NCI-H1417 (cell line): ENCODE data around the gene MYL9.

Experiments
- DNase-seq, 3 experiments: peaks; one replicate each; lab custom pipeline; 2025; lab: John Stamatoyannopoulos, UW

MYL9 gene

GRCh38 chr20:36526521-36527011 is 14.8 kb upstream of the MYL9 start:
- no peak for DNase-seq

DNA sequence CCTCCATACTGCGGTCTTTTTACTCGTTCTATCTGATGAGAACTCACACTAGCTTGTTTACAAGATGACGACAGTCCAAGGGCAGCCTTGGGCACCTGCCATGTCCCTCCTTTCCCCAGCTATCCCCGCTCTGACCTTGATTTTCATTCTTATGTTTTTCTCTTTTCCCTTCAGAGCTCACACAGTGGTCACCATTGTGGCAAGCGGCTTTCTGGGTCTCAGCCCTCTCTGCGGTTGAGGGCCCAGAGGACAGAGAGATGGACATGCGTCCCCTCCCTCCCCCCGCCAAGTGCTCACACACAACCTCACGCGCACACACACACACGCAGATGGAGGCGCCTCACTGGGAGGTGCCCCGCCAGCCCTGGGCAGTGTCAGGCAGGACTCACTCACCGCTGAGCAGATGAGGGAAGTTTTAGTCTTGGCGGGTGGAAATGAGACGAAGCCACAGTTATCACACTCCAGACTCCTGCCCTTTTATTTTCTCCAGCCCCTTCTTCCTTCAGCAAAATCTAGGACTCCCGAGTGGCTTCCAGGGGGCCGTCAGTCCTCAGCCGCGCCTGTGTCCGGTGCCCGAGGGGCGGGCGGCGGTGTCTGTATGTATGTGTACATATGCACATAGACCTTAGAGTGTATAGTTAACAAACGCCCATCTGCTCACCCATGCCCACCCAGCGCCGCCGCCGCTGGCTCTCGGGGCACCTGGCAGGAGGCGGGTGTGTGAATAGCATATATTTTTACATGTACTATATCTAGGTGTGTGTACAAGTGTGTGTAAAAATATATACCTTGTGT is 13.8 kb upstream of the MYL9 start:
- no peak for DNase-seq

GRCh38 chr20:36528176-36528874 is 13.0 kb upstream of the MYL9 start:
- DNase-seq: no peak

- DNase-seq: no peak
Measured at GRCh38 chr20:36528875-36529417, 12.4 kb upstream of the MYL9 start.

DNA sequence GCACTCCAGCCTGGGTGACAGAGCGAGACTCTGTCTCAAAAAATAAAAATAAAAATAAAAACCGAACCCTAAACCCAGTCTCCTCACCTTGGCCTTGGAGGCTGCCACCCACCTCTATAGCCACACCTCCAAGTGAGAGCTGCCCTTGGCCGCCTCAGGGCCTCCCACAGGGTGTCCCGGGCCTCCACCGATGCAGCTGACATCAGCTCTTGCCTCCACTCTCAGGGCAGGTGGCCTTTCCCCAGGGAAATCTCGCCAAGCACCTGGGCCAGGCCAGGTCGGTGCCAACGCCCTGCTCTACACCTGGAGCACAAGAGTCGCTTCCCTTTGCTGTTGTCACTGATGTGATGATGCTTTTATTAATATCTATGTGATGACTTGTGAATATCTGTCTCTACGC is 8.9 kb upstream of the MYL9 start:
- DNase-seq: peak in 1 of 3 experiments; percentile 4

DNA sequence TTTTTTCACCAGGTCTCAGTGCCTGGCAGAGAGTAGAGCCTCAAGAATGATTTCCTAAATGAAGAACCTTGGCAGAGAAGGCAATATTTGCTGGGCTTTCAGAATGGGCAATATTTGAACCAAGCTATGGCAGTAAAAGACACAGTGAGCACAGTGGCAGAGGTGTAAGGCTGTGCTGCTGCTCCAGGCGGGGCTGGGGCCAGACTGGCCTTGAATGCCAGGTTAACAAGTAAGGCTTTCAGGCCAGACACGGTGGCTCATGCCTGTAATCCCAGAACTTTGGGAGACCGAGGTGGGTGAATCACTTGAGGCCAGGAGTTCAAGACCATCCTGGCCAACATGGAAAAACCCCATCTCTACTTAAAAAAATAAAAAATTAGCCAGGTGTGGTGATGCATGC is 8.5 kb upstream of the MYL9 start:
- no peak for DNase-seq

- no peak for DNase-seq
Measured at GRCh38 chr20:36538026-36538722, 3.1 kb upstream of the MYL9 start.

DNA sequence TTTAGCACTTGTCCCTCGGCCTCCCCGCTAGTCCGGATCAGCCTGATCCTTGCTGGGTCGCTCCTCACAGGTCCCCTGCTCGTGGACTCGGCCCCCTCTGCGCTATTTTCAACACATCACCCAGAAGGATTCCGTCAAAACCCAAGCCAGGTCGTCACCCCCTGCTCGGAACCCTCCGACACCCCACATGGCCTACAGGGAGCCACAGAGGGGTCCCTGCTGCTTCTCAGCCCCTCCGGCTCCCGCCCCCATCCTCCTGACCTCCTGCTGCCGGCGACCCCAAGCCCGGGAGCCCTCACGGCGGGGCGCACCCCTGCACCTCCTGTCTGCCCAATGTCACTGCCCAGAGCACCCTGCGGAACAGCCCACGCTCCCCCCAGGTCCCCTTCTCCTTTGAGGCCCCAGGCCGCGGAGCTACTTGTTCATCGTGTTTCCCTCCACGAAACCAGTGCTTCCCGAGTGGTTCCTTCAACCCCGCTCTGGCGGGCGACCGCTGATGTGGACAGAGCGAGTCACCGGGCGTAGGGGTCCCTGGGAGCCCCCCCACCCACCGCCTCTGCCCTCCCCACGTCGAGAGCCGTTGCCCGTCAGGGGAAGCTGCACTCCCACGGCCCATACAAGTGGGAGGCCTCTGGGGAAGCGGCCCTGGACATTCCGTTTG is 638 bp upstream of the MYL9 start:
- no peak for DNase-seq

DNA sequence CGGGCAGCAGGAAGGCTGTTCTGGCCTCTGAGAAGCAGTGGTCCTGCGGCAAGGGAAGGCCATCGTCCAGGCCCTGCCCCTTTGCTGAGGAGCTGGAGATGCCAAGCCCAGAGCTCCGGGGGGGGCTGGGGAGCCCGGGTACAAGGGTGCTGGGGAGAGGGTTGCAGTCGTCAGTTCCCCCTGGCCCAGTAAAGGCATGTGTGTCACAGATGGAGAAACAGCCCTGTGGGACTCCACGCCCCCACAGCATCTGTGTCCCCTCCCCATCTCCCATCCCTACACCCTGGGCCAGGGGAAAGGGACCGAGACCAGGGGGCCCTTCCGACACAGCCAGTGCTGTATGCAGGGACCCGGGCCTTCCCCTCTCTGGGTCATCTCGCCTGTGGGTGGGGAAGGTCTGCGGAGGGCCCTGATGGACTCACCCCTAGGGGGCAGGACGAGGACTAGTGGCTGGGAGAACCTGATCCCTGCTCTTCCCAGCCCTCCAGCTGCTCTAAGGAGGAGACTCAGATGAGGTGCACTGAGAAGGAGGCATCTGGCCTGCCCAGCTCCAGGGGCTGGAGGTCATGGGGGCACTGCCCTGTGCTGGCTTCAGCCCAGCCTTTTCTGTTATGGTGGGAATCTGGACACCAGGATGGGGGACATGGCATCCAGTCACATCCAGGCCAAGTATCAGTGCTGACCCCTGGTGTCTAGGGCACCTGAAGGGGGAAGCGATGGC is 609 bp downstream of the MYL9 start:
- no peak for DNase-seq

DNA sequence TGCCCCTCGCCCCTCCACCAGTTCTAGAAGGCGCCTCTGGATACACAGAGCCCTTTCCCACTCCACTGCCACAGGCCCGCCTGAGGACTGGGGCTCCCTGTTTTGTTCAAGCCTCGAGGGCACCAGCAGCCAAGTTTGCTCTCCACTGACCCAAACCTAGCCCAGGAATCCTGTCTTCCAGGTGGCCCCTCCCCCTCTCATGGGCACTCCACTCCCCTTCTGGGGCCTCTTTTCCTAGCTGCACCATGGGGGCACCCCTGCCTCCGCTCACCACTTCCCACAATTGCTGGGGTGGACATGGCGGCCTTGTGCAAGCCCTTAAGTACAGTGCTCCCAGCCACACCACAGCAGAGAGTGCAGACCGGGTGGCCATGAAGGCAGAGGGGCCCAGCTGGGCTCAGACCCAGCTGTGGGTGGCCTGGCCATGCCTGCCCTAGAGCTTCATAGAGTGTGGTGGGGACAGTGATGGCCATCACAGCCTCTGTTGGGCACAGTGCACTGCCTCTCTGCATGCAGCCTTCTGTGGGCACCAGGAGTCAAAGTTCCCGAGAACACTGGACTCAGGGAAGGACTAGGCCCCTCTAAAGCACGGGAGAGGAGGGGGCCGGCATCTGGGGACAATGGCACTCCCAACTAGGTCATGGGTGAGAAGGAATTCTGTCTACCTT is 1.3 kb downstream of the MYL9 start:
- no peak for DNase-seq

DNA sequence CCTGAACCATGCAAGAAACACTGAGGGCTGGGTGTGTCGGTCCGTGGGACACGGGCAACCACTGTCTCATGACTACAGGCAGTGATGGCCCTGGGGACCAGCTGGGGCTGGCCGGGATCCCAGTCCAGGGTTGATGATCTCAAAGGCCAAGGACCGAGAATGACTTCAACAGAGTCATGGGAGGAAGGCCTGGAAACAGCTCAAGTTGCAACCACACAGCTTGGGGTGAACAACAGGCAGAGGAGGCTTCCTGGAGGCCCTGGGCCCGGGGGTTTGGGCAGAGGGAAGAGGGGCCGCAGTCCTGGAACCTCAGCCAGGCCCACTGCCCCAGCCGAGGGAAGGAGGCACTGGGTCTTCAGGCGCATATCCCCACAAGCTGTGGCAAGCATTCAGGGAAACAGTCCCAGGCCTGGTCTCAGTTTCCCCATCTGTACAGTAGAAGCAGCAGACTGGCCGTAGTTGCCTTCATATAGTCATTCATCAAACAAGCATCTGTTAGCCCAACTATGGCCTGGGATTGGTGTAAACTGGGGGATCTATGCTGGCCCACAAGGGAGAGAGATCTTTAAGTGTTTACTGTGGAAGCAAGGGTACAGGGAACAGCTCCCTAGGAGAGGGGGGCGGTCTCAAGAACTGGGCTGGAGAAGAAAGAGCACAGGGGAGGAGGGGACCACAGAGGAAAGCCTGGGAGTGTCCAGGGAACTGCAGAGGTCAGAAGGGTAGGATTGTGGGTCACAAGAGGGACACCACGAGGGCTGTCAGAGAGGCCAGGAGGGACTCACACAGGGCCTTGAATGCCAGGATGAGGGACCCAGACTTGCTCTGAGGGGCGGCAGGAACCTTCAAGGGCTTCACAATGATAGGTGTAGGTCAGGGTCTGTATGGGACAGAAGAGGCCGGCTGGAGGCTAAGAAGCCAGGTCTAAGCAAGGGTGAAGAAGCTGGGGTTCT is 2.1 kb downstream of the MYL9 start:
- DNase-seq: no peak

DNA sequence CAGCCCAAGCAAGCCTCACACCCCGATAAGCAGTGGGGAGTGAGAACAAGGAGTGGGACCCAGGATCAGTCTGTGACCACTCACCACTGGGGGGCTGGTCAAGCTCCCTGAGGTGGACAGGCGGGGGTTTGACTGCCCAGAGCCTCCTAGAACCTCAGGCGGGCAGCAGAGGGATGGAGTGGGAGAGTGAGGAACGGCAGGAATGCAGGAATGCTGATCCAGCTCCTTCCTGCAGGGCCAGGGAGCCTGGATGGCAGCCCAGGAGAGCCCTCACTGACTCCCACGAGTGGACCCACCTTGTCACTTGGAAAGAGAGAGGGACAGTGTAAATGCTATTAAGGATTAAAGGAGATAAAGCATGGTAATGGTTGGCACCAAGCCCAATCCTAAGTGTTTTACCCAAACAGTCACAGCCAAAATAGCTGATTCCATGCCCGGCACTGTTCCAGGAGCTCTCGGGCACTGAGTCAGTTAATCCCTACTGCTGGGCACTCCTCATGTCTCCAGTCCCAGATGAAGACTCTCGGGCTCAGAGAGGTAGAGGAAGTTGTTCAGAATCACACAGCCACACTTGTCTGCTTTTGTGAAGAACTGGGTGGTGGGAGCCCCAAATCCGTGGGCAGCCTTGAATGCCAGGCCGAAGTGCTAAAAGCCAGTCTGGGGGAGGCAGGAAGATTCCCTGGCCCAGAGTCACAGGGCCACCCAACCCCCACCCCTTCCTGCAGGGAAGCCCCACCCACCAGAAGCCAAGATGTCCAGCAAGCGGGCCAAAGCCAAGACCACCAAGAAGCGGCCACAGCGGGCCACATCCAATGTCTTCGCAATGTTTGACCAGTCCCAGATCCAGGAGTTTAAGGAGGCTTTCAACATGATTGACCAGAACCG is 3.1 kb downstream of the MYL9 start:
- no peak for DNase-seq

GRCh38 chr20:36546111-36546736 is 4.9 kb downstream of the MYL9 start:
- no peak for DNase-seq

DNA sequence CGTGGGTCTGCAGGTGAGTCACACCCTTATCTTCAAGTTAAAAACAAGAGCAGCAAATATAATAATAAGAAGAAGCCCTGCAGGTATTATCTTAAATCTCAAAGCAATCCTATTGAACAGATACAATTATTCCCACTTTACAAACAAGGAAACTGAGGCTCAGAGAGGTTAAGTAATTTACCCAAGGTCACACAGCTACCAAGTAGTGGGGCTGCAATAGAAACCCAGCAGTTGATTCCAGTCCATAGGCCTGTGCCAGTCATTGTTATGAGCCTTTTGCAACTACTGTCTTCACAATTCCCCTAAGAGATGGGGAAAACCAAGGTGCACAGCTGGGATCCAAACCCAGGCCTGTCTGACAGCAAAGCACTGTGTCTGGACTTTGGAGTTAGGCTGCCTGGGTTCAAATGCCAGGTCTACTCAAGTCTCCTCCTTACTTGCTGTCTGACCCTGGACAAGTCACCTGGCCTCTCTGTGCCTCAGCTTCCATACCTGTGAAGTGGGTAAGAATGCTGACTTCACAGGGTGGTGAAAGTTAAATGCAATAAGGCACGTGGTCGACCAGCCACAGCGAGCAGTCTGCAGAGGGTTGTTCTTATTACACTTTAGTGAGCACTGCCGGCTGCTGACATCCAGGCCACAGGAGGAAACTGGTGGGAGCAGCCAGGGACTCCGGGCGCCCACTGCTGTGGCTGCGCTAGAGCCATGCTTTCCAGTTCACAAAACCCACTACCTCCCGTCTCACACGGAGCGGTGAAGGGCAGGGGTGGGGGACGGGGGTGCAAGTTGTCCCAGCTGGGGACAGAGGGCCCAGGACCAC is 6.1 kb downstream of the MYL9 start:
- DNase-seq: no peak

DNA sequence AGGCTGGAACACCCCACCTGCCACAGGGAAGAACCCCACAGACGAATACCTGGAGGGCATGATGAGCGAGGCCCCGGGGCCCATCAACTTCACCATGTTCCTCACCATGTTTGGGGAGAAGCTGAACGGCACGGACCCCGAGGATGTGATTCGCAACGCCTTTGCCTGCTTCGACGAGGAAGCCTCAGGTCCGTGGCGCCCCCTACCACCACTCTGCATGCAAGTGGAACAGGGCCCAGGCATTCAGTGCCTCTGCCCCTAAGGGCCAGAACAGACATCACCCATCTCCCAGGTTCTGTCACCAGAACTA is 6.6 kb downstream of the MYL9 start:
- DNase-seq: no peak

- DNase-seq: no peak
Measured at GRCh38 chr20:36548704-36549627, 7.6 kb downstream of the MYL9 start.

DNA sequence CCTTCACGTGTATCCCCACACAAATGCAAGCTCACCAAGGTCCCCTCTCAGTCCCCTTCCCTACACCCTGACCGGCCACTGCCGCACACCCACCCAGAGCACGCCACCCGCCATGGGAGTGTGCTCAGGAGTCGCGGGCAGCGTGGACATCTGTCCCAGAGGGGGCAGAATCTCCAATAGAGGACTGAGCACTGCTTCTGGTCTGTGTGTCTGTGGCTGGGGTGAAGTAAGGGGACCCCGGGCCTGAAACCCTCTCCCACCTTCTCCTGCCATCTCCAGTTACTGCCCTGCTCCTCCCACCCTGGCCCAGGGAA is 8.3 kb downstream of the MYL9 start:
- no peak for DNase-seq
